ENCODE data around the gene ABCC11.

ABCC11 gene

GRCh38 chr16:48250520-48251278 is 3.4 kb upstream of the ABCC11 start:
- no peaks in the 10 kb centered on the region for H3F3A ChIP-seq (ENCODE audit: insufficient read depth)
- no peak overlapping the region for H3K9ac ChIP-seq (ENCODE audit: low read length)
- H3K27ac ChIP-seq (ENCODE audit: low read depth, low read length) = no peak overlapping the region
- no peak overlapping the region for H2AFZ ChIP-seq (ENCODE audit: low read depth, low read length, severe bottlenecking)
- no peak overlapping the region for H3K4me3 ChIP-seq (ENCODE audit: insufficient read depth, low read length, poor library complexity, severe bottlenecking)
- no peaks in the 10 kb centered on the region for H4K20me1 ChIP-seq (ENCODE audit: low read depth, low read length)
- H3K9me3 ChIP-seq (ENCODE audit: insufficient read depth, low read length) = no peaks in the 10 kb centered on the region
- H3K9me2 ChIP-seq (replicated peaks; ENCODE audit: insufficient read depth, low read length) = no peaks in the 10 kb centered on the region
- H3K36me3 ChIP-seq (ENCODE audit: low read length) = peaks cover 6% of the 10 kb centered on the region; the same call in 1 of the 2 replicates
- no peak overlapping the region for H3K4me2 ChIP-seq (ENCODE audit: low read depth, low read length, poor library complexity, severe bottlenecking)
- H3K27me3 ChIP-seq (ENCODE audit: low read length) = no peaks in the 10 kb centered on the region
- peaks cover 46% of the 10 kb centered on the region for H3K79me2 ChIP-seq (ENCODE audit: insufficient read depth, low read length)
- TF ChIP-seq CTCF (IDR thresholded peaks at IDR 0.05; ENCODE audit: insufficient read depth, low read length, poor library complexity, severe bottlenecking) = no peak
- TF ChIP-seq EZH2phosphoT487 (conservative IDR thresholded peaks at IDR 0.05; ENCODE audit: low read length) = no peak

DNA sequence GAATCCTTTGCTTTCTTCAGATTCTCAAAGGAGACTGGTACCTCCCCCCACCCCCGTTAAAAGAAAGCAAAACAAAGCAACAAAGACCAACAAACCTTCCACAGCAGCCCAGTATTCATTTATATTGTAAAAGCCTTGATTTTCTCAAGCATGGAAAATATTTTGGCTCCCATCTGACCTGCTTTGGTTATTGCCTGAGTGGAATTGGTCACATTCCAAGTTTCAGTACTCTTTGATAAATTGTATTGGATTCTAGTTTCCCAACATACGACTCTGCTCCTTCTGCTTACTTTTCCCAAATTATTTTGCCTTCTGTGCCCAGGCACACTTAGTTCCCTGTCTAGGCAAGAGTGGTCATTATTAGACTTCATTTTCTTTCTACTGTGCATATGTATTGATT is 1.3 kb downstream of the ABCC11 start:
- H3K79me2 ChIP-seq (ENCODE audit: insufficient read depth, low read length) = peaks cover 53% of the 10 kb centered on the region
- no peaks in the 10 kb centered on the region for H3K9me3 ChIP-seq (ENCODE audit: insufficient read depth, low read length)
- H4K20me1 ChIP-seq (ENCODE audit: low read depth, low read length) = no peaks in the 10 kb centered on the region
- peak overlapping the region; percentile 68 for H3K4me2 ChIP-seq (ENCODE audit: low read depth, low read length, poor library complexity, severe bottlenecking)
- no peak overlapping the region for H3K9ac ChIP-seq (ENCODE audit: low read length)
- H3K27me3 ChIP-seq (ENCODE audit: low read length) = no peaks in the 10 kb centered on the region
- no peak overlapping the region for H3K4me3 ChIP-seq (ENCODE audit: insufficient read depth, low read length, poor library complexity, severe bottlenecking)
- H3F3A ChIP-seq (ENCODE audit: insufficient read depth) = no peaks in the 10 kb centered on the region
- no peak overlapping the region for H2AFZ ChIP-seq (ENCODE audit: low read depth, low read length, severe bottlenecking)
- no peaks in the 10 kb centered on the region for H3K9me2 ChIP-seq (replicated peaks; ENCODE audit: insufficient read depth, low read length)
- H3K36me3 ChIP-seq (ENCODE audit: low read length) = no peaks in the 10 kb centered on the region
- TF ChIP-seq CTCF (IDR thresholded peaks at IDR 0.05; ENCODE audit: insufficient read depth, low read length, poor library complexity, severe bottlenecking) = no peak
- no peak for TF ChIP-seq EZH2phosphoT487 (conservative IDR thresholded peaks at IDR 0.05; ENCODE audit: low read length)
- H3K27ac ChIP-seq (ENCODE audit: low read depth, low read length) = no peak overlapping the region

DNA sequence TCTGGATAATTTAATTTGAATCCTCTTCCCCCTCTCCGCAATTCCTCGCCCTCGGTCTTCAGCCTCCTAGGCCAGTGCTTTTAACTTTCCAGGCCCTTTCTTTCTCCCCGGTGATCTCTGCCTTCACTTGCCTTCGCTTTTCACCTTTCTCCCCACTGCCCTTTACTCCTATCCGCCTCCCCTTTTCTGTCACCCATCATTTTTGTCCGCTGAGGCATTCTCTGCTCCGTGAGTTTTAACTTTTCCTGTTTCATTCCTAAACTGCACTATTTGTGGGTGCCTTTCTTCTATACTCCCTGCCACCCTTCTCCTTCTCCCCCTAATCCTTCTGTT is 2.5 kb downstream of the ABCC11 start:
- H3K27ac ChIP-seq (ENCODE audit: low read depth, low read length) = peak overlapping the region; percentile 22
- H3K9me3 ChIP-seq (ENCODE audit: insufficient read depth, low read length) = no peaks in the 10 kb centered on the region
- peaks cover 47% of the 10 kb centered on the region for H3K79me2 ChIP-seq (ENCODE audit: insufficient read depth, low read length)
- no peaks in the 10 kb centered on the region for H4K20me1 ChIP-seq (ENCODE audit: low read depth, low read length)
- no peak for TF ChIP-seq EZH2phosphoT487 (conservative IDR thresholded peaks at IDR 0.05; ENCODE audit: low read length)
- TF ChIP-seq CTCF (IDR thresholded peaks at IDR 0.05; ENCODE audit: insufficient read depth, low read length, poor library complexity, severe bottlenecking) = no peak
- no peaks in the 10 kb centered on the region for H3F3A ChIP-seq (ENCODE audit: insufficient read depth)
- no peaks in the 10 kb centered on the region for H3K36me3 ChIP-seq (ENCODE audit: low read length)
- H3K4me3 ChIP-seq (ENCODE audit: insufficient read depth, low read length, poor library complexity, severe bottlenecking) = peak overlapping the region; percentile 51
- H3K9me2 ChIP-seq (replicated peaks; ENCODE audit: insufficient read depth, low read length) = no peaks in the 10 kb centered on the region
- H2AFZ ChIP-seq (ENCODE audit: low read depth, low read length, severe bottlenecking) = peak overlapping the region; percentile 85
- peak overlapping the region; percentile 85 for H3K9ac ChIP-seq (ENCODE audit: low read length)
- H3K4me2 ChIP-seq (ENCODE audit: low read depth, low read length, poor library complexity, severe bottlenecking) = peak overlapping the region; percentile 68
- H3K27me3 ChIP-seq (ENCODE audit: low read length) = no peaks in the 10 kb centered on the region

Measured in SU-DHL-6 (cell line).